B cell (primary cell): ENCODE measurements around the gene ITSN1. TPM values are rescaled to one million over a fixed set of nuclear protein-coding genes. Genes with fewer than 3 reads are reported as not detected.

ENCODE experiments used
- ATAC-seq: fragments of 200-7000 bp; cut with Tn5 transposase; one replicate; pipeline ENCODE4 v1.10.0; 2021; ENCODE audit warnings: low read depth, mild to moderate bottlenecking, moderate number of reproducible peaks, moderate library complexity
- CTCF ChIA-PET: fragments of 350-600 bp; sonication (Branson Sonifier 250); formaldehyde crosslinking; loops from one replicate; lab custom pipeline; 2021; ENCODE audit warnings: antibody characterized with exemption, inconsistent platforms; lab: Charles Lee
- POLR2A ChIA-PET: fragments of 350-600 bp; sonication (Branson Sonifier 250); formaldehyde crosslinking; loops from one replicate; lab custom pipeline; 2021; ENCODE audit warnings: antibody characterized with exemption; lab: Charles Lee
- DNase-seq: peaks from one replicate; pipeline ENCODE4 v3.0.0; 2013
- H2AFZ ChIP-seq: 2 replicates; pipeline ENCODE4 v1.6.1; 2012; ENCODE audit warnings: mild to moderate bottlenecking, low read depth, low read length; ENCODE audit not compliant: insufficient read depth, poor library complexity, severe bottlenecking
- H3K27ac ChIP-seq, 2 donors: 1 replicate in 1 of 2; 2 replicates in 1 of 2; pipeline ENCODE4 v1.5.1; 2012 to 2013; ENCODE audit warnings: low read length in 2 of 2, mild to moderate bottlenecking in 2 of 2, moderate library complexity in 1 of 2
- H3K27me3 ChIP-seq, 4 experiments: fragments of 200-600 bp in 1 of 4; sonication (generic) in 1 of 4; replicated peaks in 1 of 4; 1 replicate in 2 of 4; 2 replicates in 2 of 4; pipeline versions ENCODE4 v1.6.1 to v1.7.0; 2013 to 2016; ENCODE audit warnings: low read length in 3 of 4, mild to moderate bottlenecking in 2 of 4, mixed read lengths in 1 of 4, moderate library complexity in 1 of 4; ENCODE audit not compliant: insufficient read depth in 4 of 4, control insufficient read depth in 3 of 4; ENCODE audit errors: control extremely low read depth in 1 of 4
- H3K36me3 ChIP-seq, 2 experiments: replicated peaks in 1 of 2; 1 replicate in 1 of 2; 2 replicates in 1 of 2; pipeline versions ENCODE4 v1.6.1 to v1.7.1; 2013; ENCODE audit warnings: low read length in 1 of 2; ENCODE audit not compliant: insufficient read depth in 2 of 2, control insufficient read depth in 1 of 2; ENCODE audit errors: control extremely low read depth in 1 of 2, extremely low read depth in 1 of 2
- H3K4me1 ChIP-seq, 2 donors: fragments of 200-600 bp in 1 of 2; sonication (generic) in 1 of 2; 1 replicate in 1 of 2; 2 replicates in 1 of 2; pipeline versions ENCODE4 v1.5.1 to v1.6.1; 2013 to 2017; ENCODE audit warnings: low read length in 2 of 2; ENCODE audit not compliant: control insufficient read depth in 2 of 2, insufficient read depth in 2 of 2
- H3K4me2 ChIP-seq: replicated peaks from 2 replicates; pipeline ENCODE3; 2012; ENCODE audit warnings: mild to moderate bottlenecking, low read depth, low read length; ENCODE audit not compliant: poor library complexity, severe bottlenecking
- H3K4me3 ChIP-seq, 5 experiments: fragments of 200-600 bp in 1 of 5; sonication (generic) in 1 of 5; 1 replicate in 3 of 5; 2 replicates in 2 of 5; pipeline versions ENCODE4 v1.5.1 to v1.7.0; 2011 to 2016; ENCODE audit warnings: low read length in 4 of 5, mild to moderate bottlenecking in 4 of 5, low read depth in 2 of 5, control low read depth in 1 of 5, moderate library complexity in 1 of 5; ENCODE audit not compliant: insufficient read depth in 1 of 5; ENCODE audit errors: control extremely low read depth in 1 of 5, extremely low read depth in 1 of 5
- H3K79me2 ChIP-seq: fragments of 200-600 bp; sonication (generic); one replicate; pipeline ENCODE4 v1.6.0; 2016; ENCODE audit warnings: low read length; ENCODE audit not compliant: control insufficient read depth, insufficient read depth
- H3K9ac ChIP-seq: fragments of 200-600 bp; sonication (generic); 2 replicates; pipeline ENCODE4 v1.6.1; 2017; ENCODE audit warnings: mild to moderate bottlenecking, low read length, moderate library complexity
- H3K9me3 ChIP-seq, 3 donors: one replicate each; pipeline versions ENCODE4 v1.6.1 to v1.7.1; 2013; ENCODE audit warnings: low read length in 2 of 3; ENCODE audit not compliant: control insufficient read depth in 2 of 3, insufficient read depth in 1 of 3; ENCODE audit errors: control extremely low read depth in 1 of 3
- H4K20me1 ChIP-seq: 2 replicates; pipeline ENCODE4 v1.6.0; 2012; ENCODE audit warnings: mild to moderate bottlenecking, low read length; ENCODE audit not compliant: insufficient read depth, control insufficient read depth, poor library complexity, severe bottlenecking
- H3K27ac Mint-ChIP-seq: one replicate; pipeline ENCODE4 v1.8.0; 2021; ENCODE audit warnings: mixed read lengths
- H3K27me3 Mint-ChIP-seq: one replicate; pipeline ENCODE4 v1.8.0; 2021; ENCODE audit warnings: mixed read lengths
- H3K4me1 Mint-ChIP-seq: one replicate; pipeline ENCODE4 v1.8.0; 2021; ENCODE audit warnings: mixed read lengths
- H3K4me3 Mint-ChIP-seq: one replicate; pipeline ENCODE4 v1.8.0; 2021; ENCODE audit warnings: mixed read lengths
- H3K9me3 Mint-ChIP-seq: one replicate; pipeline ENCODE4 v1.8.0; 2022; ENCODE audit warnings: mixed read lengths; ENCODE audit not compliant: insufficient read depth
- EZH2 ChIP-seq: IDR thresholded peaks from 2 replicates; pipeline ENCODE4 v1.6.1; 2012; ENCODE audit warnings: borderline replicate concordance, low read depth, mild to moderate bottlenecking, moderate library complexity, low read length; ENCODE audit not compliant: insufficient read depth, poor library complexity, severe bottlenecking
- WGBS: methylation state at CpG from one replicate; pipeline ENCODE4 v1.1.5; 2013; ENCODE audit warnings: missing lambda C conversion rate; ENCODE audit not compliant: insufficient coverage; 5-methylcytosine and 5-hydroxymethylcytosine counted together
- intact Hi-C: fragments of 100-400 bp; cut with micrococcal nuclease; formaldehyde crosslinking; loops from one replicate; pipeline ENCODE4 v1.10.0; 2022
- polyA plus RNA-seq: library from polyadenylated mRNA; depleted of rRNA; stranded (reverse); fragments of >200 nt; gene quantifications from 2 replicates; pipeline ENCODE4 v1.2.3, GENCODE V29; 2012
- total RNA-seq, 2 donors: library from RNA; stranded (reverse); fragments of 120-200 nt in 1 of 2; gene quantifications; 1 replicate in 1 of 2; 2 replicates in 1 of 2; pipeline versions ENCODE4 v1.2.3 to v1.2.4, GENCODE V29; 2013 to 2022
- TF ChIP-seq, protein P1 (sequence below): fragments of 200-600 bp; IDR thresholded peaks from one replicate; pipeline ENCODE4 v1.8.0; 2022; ENCODE audit warnings: antibody characterized with exemption, mild to moderate bottlenecking

ITSN1 gene
- total and polyA plus RNA-seq, 2 donors (not counting 1 experiment from before 2014, with no cell fraction given), result 0.31 to 2.4 TPM

DNA sequence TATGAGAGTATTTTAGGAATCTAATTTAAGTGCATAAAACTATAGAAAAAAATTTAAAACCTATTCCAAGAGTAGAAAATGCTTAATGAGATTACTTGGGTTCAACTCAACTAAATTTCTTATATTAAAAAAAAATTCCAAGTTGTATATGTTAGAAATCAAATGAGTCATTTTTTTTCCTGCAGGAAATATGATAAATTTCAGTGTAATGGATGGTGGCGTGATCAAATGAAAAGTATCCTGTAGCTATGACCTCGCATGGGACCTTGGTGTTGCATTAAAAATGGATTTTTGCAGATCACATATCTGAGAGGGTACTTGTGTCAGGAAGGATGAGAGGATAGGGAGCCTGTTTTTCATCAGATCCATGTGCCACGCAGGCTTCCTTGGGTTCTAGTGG, 255.4 kb downstream of the ITSN1 start:
- ChIA-PET CTCF (interaction anchor here (1.3 kb wide), 1 partner anchor 451 kb away, joined by 3 read pairs; no protein-coding TSS in a partner anchor), POLR2A (no interaction called here)
- Mint-ChIP-seq H3K27me3 (peaks cover 22% of the 10 kb centered on the region), H3K4me1 (peaks cover 11% of the 10 kb centered on the region), H3K9me3 (no peaks in the 10 kb centered on the region), H3K4me3 (no peak overlapping the region), H3K27ac (no peak overlapping the region)
- H2AFZ ChIP-seq, result no peak overlapping the region
- peaks cover 5 to 13% of the 10 kb centered on the region in 2 donors for H3K4me1 ChIP-seq
- H3K27me3 ChIP-seq, result peaks cover 0 to 12% (median 5%) of the 10 kb centered on the region in 4 experiments
- H3K9ac ChIP-seq, result no peak overlapping the region
- no peaks in the 10 kb centered on the region for H4K20me1 ChIP-seq
- intact Hi-C loops, result no loop called here
- 100% methylated on average over 3 of the region's 3 CpGs for WGBS
- TF ChIP-seq, protein P1, sequence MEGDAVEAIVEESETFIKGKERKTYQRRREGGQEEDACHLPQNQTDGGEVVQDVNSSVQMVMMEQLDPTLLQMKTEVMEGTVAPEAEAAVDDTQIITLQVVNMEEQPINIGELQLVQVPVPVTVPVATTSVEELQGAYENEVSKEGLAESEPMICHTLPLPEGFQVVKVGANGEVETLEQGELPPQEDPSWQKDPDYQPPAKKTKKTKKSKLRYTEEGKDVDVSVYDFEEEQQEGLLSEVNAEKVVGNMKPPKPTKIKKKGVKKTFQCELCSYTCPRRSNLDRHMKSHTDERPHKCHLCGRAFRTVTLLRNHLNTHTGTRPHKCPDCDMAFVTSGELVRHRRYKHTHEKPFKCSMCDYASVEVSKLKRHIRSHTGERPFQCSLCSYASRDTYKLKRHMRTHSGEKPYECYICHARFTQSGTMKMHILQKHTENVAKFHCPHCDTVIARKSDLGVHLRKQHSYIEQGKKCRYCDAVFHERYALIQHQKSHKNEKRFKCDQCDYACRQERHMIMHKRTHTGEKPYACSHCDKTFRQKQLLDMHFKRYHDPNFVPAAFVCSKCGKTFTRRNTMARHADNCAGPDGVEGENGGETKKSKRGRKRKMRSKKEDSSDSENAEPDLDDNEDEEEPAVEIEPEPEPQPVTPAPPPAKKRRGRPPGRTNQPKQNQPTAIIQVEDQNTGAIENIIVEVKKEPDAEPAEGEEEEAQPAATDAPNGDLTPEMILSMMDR, result no peak
- TF ChIP-seq EZH2, result no peak
- DNase-seq (no peak), ATAC-seq (no peak)
- H3K27ac ChIP-seq, result no peak overlapping the region
- no peaks in the 10 kb centered on the region for H3K79me2 ChIP-seq
- no peak overlapping the region for H3K4me2 ChIP-seq
- no peak overlapping the region for H3K4me3 ChIP-seq
- H3K9me3 ChIP-seq, result peaks cover 0 to 7% (median 0%) of the 10 kb centered on the region in 3 donors
- peaks cover 0 to 20% of the 10 kb centered on the region in 2 experiments for H3K36me3 ChIP-seq

DNA sequence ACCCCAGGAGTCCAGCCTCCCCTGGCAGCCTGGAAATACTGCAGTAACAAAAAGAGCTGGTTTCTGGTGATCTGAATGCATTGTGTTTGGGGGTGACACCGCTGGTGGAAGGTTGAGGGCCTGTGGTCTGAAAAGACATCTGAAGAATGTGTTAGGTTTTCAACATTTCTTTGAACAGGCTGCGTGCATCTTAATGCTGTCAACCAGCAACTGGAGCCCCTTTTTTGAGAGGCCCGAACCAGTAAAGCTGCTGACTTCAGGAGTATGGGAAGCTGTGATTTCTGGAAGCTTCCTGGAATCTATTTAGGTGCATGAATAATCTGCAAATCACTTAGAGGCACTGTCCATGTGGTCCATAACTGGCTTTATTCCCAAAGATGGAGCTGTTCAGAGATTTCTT, 256.3 kb downstream of the ITSN1 start:
- DNase-seq, result no peak
- Histone ChIP-seq H3K27me3 (peaks cover 0 to 12% (median 5%) of the 10 kb centered on the region in 4 experiments), H3K79me2 (no peaks in the 10 kb centered on the region), H3K27ac (no peak overlapping the region), H3K4me2 (no peak overlapping the region), H3K4me3 (no peak overlapping the region), H2AFZ (no peak overlapping the region), H3K36me3 (peaks cover 0 to 29% of the 10 kb centered on the region in 2 experiments), H4K20me1 (no peaks in the 10 kb centered on the region), H3K9ac (no peak overlapping the region), H3K9me3 (peaks cover 0 to 7% (median 0%) of the 10 kb centered on the region in 3 donors), H3K4me1 (peaks cover 5 to 13% of the 10 kb centered on the region in 2 donors)
- H3K4me1 Mint-ChIP-seq, result peaks cover 11% of the 10 kb centered on the region
- WGBS, result 100% methylated on average over 3 of the region's 3 CpGs
- no peak overlapping the region for H3K27ac Mint-ChIP-seq
- no peak overlapping the region for H3K4me3 Mint-ChIP-seq
- CTCF ChIA-PET, result interaction anchor here (1.6 kb wide), 1 partner anchor 26 kb away, joined by 5 read pairs; no protein-coding TSS in a partner anchor
- H3K9me3 Mint-ChIP-seq, result no peaks in the 10 kb centered on the region
- ATAC-seq, result no peak
- peaks cover 22% of the 10 kb centered on the region for H3K27me3 Mint-ChIP-seq
- intact Hi-C loops, result no loop called here
- POLR2A ChIA-PET, result no interaction called here
- TF ChIP-seq, protein P1, result no peak
- no peak for TF ChIP-seq EZH2
